Measurements from ENCODE around the gene PSMG4.
"Not testable (repeated sequence)": the region's sequence is repeated elsewhere in the genome, so short reads cannot be mapped to it uniquely, and the experiment has no call there.

Gene PSMG4

DNA sequence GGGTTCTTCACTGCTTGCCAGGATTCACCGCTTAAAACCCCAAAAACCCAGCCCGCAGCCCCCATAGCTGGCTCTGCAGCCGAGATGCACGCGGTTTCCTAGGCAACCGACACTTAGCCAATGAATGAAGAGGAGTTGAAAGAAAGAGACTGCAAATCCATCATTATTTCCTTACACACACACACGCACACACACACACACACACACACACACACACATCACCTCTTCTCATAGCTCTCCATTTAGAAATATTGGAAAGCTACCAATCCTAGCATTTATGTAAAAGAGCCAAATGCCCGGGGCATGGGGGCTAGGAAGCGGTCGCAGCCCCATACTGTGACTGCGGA lies 27.9 kb upstream of the PSMG4 start:
- DNase-seq, result no peak

DNA sequence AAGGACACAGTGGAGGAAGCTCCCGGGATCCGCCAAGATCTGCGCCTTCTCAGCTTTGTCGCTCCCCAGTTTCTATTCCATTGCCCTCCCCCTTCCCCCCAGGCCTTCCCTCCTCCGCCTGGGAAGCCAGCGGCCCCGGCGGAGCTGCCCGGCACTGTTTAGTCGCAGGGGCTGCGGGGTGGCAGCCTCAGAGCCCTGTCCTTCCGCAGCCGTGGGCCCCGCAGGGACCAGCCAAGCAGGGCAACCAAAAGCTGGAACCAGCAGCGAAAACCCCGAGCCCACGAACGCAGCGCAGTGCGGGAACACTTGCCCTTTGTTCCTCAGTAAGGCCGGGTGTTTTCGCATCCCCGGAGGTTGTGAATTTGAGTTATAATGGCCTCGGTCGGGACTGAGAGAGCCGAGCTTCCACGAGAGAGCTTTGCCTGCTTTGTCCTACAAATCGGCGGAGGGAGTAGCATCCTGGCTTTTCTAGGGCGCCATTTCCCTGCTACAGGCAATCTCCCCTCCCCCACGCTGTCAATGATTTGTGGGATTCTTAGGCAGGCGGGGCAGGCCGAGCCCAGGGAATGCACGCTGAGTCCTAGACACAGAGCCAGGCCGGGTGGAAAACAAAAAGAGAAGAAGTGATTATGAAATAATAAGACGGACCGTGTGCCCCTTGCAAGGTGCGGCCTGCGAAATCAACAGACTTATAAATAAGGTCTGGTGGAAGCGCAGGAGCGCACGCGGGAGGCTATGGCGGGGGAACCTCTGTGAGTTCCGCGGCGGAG lies 27.3 kb upstream of the PSMG4 start:
- peak; percentile 37 for DNase-seq

DNA sequence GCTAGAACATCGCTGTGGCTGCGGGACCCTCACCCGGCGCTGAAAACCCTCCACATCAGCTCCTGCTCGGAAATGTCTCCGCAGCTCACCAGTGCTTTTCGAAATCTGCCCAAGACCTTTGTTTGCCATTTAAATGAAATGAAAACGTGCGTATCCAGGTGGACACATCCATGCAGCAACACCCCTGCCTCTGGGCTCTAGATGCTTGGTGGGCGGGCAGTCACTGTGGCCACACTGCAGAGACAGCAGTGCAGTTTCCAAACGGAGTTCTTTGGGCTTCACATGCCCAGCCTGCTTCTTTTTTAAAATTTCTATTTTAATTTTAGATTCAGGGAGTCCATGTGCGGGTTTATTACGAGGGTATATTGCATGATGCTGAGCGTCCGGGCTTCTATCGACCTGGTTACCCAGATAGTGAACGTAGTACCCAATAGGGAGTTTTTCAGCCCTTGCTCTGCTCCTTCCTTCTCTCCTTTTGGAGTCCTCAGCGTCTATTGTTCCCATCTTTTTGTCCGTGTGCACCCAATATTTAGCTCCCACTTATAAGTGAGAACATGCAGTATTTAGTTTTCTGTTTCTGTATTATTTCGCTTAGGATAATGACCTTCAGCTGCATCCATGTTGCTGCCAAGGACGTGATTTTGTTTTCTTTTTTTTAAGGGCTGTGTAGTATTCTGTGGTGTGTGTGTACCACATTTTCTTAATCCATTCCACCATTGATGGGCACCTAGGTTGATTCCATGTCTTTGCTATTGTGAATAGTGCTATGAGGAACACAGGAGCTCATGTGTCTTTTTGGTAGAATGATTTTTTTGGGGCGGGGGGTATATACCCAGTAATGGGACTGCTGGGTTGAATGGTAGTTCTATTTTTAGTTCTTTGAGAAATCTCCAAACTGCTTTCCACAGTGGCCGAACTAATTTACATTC lies 26.5 kb upstream of the PSMG4 start:
- DNase-seq, result no peak

DNA sequence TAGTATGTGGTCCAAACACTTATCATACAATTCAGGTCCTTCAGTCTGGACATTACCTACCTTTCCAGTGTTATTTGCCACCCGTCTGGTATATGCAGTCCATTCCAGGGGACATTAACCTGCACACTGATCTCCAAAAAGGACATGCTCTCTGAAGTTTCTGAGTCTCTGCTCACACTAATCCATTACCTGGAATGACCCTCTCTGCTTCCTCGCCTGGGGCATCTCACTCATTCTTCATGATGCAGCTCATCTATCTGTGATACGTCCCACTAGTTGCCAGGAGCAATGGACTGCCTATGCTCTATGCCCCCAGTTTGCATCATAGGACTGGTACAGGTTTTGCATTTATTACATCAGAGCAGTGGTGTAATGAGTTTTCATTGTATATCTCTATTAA lies 25.4 kb upstream of the PSMG4 start:
- no peak for DNase-seq

DNA sequence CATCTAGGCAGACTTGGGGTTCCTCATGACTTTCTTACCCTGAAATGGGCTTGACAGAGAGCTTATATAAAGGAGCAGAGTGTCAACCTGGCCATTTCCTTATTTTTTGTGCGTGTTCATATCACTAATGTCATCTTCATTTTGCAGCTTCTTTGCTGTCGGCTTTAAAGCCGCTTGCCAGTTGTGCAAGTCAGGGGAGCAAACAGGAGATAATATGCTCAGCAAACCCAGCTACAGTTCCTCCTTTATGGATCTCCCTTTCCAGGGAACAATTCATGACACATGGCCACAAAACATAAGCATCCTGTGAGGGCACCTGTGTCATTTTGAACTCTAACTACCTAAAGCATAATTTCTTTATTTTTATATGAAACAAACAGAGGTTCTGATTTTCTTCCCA lies 24.8 kb upstream of the PSMG4 start:
- no peak for DNase-seq

DNA sequence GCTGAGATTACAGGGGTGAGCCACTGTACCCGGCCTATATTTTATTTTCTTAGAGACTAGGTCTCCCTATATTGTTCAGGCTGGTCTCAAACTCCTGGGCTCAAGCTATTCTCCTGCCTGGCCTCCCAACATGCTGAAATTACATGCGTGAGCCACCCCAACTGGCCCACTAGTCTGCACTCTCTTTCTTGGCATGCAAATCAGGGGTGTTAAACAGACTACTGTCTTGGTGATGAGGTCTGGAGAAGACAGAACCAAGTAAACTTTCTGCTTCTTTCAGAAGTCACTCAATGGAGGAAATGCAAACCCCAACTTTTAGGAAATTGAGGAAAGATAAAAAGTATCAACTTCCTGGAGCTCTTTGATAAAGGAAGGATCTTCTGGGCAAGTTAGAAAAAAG lies 23.3 kb upstream of the PSMG4 start:
- no peak for DNase-seq

DNA sequence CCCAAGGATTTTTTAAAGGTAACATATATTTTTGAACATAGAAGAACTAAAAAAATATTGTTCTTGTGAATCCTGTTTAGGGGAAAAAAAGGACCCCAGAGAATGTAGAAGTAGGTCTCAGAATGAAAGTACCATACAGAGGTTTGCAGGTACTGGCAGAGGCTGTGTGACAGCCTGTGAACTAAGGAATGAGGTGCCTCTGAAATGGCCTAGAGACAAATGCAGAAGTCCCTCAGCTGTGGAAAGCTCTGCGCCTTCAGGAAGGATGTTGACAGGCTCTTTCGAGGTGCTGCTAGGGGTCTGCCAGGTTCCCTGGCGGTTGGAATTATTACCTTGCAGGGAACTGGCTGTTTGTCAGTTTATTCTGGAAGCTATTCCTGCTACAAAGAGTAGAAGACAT lies 22.7 kb upstream of the PSMG4 start:
- no peak for DNase-seq

DNA sequence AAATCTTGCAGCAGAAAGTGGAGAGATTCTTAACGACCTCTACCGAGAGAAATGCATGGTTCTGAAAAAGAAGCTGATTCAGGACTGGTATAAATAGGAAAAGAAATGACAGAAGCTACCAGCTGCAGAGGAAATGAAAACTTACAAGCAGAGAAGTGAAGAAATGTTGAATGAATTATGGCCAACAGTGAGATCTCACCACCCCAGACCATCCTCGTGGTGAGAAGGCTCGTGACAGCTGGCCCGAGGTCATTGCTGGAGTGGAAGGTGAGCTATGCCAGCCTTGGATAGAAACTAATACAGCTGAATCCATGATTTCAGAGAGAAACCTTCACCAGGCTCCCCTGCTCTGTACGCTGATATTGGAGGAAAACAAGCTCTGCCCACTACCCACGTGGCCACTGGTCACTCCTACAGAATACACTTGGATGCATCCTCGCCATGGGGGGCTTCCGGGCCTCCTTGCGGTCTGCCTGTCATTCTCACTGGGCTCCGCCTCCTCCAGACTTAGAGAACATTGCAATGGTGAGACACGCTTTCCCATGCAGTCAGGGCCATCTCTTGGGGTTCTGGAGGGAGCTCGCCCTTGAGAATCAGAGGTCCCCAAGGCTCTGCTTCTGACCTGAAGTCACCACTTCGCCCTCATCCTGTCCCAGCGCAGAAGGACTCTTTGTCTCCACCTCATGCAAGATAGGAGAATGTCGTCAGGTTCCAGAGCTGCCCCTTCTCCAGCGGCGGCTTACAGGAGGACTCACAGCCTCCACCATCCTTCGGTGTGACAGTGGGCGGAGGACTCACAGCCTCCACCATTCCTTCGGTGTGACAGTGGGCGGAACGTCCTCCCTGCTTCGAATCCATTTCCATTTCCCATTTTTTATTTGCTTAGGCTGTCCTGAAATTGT lies 20.7 kb upstream of the PSMG4 start:
- no peak for DNase-seq

DNA sequence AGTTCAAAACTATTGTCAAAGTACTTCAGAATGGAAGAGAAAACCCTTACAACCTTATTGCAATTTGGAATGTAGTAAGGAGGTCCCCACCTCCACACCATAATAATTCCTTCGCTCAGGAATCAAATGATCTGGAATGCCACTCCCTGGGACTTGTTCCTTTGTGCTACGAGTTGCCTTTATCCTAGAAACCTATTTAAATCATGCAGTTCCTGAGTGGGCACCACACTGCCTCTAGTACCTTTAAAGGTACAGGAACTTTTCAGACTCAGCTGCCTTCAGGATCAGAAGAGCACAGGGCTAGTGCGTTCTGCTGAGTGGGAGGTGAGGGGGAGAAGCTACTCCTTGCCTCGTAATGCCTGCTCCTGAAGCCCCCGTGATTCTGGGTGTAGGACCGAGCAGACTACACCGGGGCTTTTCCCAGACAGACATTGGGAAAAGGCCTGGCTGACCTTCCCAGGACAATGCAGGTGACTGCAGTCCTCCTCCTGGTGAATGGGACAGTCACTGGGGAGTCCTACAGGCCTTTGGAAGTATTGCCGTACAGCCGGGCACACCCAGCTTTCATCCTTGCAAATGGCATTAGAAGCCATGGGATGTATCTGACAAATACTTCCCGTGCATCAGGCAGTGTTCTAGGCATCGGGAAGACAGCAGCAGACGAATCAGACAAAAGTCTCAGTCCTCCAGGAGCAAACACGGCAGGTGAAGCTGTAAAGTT lies 19.5 kb upstream of the PSMG4 start:
- DNase-seq, result no peak

DNA sequence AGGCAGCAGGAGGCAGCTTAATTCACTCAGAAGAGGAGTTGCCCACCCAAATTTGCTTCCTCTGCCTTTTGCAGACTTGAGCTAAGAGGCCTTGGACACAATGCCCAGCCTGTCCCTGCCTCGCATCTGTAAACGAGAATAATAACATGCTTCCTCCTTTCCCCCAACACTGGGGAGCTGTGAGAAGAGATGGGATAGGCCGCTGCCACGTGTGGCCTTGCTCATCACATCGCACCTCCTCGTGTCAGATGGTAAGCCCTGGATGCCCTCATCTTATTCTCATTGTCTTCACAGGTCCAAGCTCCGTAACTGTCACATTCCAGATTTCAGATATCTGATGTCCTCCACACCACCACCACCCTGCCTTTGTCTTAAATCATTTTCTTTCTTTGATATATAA lies 18.2 kb upstream of the PSMG4 start:
- DNase-seq, result no peak

DNA sequence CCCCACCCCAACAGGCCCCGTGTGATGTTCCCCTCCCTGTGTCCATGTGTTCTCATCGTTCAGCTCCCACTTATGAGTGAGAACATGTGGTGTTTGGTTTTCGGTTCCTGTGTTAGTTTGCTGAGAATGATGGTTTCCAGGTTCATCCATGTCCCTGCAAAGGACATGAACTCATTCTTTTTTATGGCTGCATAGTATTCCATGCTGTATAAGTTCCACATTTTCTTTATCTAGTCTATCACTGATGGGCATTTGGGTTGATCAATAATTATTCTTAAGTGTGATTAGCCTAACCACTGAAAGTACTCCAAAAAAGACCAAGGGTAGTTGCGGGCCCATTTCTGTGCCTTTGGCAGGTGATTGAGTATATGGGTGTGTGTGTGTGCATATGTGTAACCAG lies 17.0 kb upstream of the PSMG4 start:
- not testable (repeated sequence) for DNase-seq

DNA sequence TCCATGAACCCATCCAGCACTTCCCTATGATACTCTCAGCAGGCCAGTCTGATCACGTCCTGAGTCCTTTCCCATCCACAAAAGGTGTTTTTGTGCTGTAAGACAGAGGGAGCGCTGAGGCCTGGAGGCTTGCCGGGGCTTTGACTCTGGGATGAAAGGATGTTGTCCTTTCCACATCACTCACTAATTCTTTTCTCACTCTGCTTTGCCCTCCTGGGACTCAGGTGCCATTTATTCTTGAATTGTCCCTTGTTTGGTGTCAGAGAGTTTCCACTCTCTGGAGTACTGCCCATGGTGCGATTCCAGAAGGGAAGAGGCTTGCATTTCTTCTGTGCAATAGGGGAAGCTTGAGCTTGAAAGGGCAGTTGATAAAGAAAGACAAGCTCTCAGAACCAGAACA lies 16.0 kb upstream of the PSMG4 start:
- DNase-seq, result no peak

DNA sequence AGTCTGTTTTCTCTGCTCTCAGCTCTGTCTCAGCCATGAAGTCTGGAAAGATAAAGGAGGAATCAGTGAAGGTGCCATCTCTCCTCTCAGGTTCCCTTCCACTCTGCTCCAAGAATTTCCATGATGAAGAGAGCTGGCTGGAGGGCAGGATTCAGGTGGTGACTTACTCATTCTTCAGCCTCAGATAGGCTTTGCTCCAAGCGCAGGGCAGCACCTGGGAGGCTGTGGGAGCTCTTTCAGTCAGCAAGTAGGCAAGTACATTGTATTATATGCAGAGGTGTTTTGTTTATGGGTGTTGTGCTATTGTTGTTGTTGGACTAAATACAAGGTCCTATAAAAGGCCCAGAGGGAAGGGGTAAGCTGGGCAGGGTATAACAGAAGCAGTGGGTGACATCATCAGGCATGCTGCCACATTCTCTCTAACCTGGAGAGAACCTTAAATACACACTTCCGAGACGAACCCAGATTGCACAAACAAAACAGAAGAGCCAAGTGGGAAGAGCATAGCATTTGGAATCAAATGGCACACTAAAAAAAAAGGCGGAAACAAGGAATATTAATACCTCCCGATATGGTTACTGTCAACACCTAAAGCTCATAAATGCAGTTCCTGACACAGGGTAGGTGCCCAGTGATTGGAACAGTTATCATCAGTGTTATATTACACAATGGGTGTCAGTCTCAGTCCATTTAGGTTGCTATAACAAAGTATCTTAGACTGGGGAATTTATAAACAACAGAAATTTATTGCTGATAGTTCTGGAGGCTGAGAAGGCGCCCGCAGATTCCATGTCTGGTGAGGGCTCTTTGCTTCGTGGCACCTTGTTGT lies 14.5 kb upstream of the PSMG4 start:
- DNase-seq, result no peak

DNA sequence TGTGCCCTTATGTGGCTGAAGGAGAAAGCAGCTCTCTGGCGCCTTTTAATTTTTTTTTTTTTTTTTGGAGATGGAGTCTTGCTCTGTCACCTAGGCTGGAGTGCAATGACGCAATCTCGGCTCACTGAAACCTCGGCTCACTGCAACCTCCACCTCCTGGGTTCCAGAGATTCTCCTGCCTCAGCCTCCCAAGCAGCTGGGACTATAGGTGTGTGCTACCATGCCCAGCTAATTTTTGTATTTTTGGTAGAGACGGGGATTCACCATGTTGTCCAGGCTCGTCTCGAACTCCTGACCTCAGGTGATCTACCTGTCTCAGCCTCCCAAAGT lies 13.9 kb upstream of the PSMG4 start:
- not testable (repeated sequence) for DNase-seq

DNA sequence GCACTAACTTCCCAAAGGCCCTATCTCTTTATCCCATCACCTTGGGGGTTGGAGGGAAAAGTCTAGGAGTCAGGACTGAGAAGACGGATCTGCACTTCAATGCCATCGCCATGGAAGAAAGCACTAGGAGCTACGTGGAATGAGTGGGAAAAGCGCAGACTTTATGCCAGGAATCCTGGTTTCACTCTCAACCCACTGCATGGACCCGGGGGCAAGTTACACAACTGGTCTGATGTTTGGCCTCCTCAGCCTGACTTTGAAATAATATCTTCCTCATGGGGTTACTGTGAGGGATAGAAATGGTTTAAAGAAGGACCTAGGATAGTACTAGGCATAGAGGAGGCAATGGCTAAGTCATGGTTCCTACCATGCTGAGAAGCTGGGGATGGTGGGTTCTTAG lies 13.5 kb upstream of the PSMG4 start:
- no peak for DNase-seq

DNA sequence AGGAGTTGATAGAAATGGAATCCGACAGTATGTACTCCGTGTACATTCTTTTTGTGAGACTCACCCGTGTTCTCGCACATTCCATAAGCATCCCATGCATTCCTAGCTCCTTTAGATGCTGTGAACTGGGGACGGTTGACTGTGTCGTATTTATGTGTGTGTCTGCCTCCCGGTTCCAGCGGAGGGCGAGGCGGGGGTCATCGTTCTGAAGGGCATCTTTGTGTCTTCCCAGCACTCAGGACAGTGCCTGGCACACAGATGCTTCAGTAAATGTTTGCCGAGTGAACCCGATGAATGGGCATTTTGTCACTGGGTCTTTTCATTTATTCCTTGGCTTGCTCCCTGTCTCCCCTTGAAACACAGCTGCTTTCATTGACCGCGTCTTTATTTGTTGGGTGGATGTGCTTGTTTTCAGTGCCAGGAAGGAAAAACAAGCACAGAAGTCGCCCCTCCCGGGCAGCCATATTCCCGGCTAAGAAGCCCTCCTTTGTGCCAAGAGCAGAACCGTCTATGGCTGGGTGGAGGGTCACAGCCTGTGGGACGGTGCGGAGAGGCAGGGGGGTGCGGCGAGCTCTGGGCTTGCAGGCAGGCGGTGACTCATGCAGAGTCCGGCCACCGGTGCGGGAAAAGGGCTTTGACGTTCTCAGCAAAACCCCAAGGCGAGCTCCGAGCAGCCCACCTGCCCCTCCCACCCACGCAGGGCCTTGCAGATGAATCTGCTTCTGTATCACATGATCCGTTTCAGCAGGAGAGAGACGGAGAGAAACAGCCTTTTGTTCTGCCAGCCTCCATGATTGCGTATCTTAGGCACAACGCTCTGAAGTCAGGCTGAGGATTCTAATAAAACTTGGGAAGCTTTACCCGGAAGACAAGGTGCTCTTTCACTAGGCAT lies 11.2 kb upstream of the PSMG4 start:
- peak; percentile 58 for DNase-seq

DNA sequence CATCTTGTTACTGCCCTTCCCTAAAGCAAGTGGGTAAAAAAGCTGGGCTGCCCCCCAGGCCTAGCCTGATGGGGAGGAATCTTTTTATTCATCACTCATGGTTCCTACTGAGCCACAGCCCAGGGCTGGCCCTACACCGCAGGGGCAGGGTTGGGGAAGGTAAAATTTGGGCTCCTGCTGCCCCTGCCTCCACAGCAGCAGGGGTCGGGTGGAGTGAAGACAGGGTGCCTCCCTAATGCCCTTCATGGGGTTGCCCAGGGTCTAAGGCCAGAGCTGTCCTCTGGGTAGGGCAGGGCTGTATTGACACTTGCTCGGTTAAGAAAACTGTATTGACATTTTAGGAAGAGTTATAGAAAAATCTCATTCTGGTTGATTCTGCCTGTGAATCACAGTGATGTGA lies 8.9 kb upstream of the PSMG4 start:
- DNase-seq, result no peak

DNA sequence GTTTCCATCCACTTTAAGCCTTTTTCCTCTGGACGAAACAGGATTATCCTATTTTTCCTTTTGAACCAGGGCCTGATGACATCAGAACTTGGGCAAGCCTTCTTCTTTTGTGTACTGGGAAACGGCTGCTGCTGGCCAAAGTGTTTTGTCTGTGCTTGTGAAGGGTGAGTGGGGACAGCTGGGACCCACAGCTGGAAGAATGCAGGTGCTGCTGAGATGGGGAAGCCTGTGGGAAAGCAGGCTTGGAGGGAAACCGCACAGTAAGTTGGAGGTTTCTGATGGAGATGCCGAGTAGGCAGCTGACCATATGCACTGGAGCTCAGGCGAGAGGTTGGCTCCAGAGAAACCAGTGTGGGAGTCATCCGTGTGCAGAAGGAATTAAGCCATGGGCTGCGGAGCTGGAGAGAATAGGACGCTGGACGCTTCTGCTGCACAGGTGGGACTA lies 8.5 kb upstream of the PSMG4 start:
- no peak for DNase-seq

DNA sequence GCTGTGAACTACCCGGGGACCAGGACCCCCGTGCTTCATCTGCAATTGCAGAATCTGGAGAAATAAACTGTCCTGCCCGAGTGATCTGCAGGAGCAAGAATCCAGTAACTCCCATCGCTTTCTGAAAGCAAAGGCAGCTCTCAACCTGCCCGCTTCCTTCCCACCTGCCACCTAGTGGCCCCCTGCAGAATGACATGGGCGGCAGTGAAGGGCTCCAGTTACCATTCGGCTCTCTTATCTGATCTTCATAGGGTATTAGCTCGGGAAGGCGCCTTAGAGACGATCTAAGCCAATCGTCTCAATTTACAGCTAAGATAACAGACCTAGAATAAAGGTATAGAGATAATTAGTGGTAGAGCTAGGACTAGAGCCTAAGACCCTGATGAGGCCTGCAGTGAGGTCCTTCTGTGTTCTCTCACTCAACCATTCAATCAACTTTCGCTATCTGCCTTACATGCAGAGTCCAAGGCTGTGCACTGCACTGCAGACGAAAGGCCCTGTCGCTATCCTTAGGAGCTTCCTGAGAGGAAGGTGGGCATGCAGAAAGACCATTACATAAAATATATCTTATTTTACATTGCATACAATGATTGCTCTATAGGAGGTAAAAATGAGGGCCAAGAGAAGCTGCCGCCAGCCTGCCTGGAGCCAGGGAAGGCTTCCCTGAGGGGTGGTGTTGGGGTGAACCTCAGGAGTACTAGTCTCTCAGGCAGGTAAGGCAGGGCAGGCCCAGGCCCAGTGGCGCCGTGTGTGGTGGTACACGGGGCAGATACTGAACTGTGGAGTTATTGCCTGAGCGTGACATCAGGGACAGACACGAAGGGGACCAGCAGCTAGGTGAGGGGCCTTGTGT lies 7.1 kb upstream of the PSMG4 start:
- DNase-seq, result peak; percentile 63

DNA sequence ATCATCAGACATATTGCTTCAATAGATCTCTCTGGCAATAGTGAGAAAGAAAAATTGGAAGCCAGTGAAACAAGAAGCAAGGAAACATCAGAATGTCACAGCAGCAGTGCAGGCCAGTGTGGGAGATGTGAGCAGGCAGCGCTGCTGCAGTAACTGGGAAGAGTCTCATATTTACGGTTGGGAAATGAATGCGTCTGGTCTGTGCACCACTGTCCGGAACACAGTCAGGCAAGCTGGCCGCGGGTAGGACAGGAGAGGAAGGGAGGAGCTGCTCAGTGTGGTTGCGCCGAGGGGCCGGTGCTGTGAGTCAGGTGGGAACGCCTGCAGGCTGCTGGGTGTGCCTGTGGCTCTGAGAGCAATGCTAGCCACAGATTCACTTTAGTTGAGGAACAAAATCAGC lies 6.4 kb upstream of the PSMG4 start:
- DNase-seq, result peak; percentile 54
